Anterior cingulate cortex (tissue), 58 donors: Measurements from ENCODE around the gene SLMAP.

Experiments used
- DNase-seq, 58 donors: peaks; one replicate each; lab custom pipeline; 2025; lab: John Stamatoyannopoulos, UW

The SLMAP gene

DNA sequence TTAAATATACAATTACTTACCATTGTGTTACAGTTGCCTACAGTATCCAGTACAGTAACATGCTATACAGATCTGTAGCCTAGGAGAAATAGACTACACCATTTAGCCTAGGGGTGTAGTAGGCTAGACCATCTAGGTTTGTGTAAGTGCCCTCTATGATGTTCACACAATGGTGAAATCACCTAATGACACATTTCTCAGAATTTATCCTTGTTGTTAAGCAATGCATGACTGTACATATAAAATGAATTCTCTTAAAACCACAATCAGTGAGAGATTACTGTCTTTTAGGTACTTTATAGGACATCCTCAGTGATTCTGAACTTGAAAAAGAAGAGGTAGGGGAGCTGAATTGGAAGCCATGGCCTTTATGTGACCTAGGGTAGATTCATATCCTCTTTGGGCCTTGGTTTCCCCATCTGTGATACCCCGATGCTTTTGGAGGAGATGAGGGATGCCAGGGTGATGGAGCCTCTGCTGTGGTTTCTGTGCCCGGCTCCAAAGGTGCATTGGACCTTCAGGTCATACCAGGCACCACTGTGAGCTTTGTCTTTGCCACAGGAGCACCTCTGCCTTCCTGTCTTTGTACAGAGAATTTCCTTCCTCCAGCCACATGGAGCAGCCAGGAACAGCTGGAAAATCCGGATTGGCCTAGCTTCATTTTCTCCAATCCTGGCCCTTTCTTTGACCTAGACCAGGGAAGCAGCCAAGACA, 200.2 kb downstream of the SLMAP start:
- no peak for DNase-seq

- no peak for DNase-seq
These were observed 200.7 kb downstream of the SLMAP start for GRCh38 chr3:57956833-57957174.

DNA sequence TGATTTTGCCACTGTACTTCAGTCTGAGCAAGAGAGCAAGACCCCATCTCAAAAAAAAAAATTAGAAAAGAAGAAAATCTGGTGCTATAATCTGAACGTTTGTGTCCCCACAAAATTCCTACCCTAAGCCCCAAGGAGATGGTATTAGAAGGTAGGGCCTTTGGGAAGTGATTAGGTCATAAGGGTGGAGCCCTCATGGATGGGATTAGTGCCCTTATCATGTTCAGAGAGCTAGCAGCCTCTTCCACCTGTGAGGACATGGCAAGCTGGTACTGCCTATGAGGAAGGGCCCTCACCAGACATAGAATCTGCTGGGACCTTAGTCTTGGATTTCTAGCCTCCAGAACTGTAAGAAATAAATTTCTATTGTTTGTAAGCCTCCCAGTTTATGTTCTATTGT, 201.7 kb downstream of the SLMAP start:
- DNase-seq: no peak

GRCh38 chr3:57958642-57959422, 202.7 kb downstream of the SLMAP start:
- DNase-seq: no peak

GRCh38 chr3:57959423-57960173, 203.5 kb downstream of the SLMAP start:
- DNase-seq: no peak

- no peak for DNase-seq
These were observed 204.0 kb downstream of the SLMAP start for GRCh38 chr3:57960174-57960505.

DNA sequence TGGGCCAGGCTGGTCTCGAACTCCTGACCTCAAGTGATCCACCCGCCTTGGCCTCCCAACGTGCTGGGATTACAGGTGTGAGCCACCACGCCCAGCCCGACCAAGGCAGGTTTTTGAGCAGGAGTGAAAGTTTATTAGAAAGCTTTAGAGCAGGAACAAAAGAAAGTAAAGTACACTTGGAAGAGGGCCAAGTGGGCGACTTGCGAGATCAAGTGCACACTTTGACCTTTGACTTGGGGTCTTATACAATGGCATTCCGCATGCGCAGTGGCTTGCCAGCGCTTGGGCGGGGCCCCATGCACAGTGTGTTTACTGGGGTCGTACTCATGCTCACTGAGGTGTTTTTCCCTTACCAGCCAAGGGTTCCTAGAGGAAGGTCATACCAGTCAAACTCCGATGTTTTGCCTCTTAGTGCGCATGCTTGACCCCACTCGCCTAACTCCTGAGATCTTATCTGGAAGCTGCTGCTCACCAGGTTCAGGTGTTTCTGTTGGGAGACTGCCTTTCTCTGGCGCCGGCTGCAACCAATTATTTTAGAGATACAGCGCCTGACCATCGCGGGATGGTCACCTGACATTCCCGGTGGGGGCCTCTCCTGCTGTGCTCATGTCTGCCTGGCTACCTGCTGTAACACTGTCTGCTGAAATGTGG, 205.2 kb downstream of the SLMAP start:
- no peak for DNase-seq

DNA sequence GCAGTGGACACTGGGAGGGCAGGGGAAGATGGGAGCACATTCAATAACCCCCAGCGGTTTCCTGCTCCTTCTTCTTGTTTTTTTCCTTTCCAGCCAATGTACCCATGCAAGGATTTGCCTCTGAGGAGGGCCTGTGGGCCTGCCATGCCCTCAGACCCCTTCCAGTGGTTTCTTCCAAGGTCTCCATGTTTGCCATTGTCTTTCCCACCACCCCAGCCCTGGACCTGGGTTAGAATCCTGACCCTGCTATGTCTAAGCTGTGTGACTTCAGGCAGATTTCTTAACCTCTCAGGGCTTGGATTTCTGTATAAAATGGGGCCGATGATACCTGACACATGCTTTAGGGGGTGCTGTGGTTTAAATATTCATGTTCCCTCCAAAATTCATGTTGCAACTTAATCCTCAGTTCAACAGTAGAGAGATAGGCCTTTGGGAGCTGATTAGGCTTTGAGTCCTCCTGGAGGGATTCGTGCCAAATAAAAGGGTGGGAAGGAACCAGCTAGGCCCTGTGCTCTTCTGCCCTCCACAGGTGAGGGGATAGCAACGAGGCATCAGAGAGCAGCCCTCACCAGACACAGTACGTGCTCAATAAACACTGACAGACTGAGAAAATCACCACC, 205.8 kb downstream of the SLMAP start:
- DNase-seq: no peak

DNA sequence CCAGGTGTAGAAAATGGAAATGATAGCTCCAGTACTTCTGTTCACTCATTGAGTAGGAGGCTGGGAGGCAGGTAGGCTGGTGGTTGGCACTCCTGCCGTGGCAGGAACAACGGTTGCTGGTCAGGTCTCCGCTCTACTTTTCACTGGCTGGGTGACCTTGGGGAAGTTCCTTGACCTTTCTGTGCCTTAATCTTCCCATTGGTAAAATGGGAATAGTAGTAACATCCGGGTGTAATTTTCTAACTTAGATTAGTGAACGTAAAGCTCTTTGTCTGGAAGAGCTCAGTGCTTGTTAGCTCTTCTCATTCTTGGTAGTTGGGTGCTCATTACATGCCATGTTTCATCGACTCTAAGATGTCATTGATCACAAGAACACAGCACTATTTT, 206.3 kb downstream of the SLMAP start:
- no peak for DNase-seq

- DNase-seq: no peak
These were observed 207.8 kb downstream of the SLMAP start for GRCh38 chr3:57963811-57964346.

GRCh38 chr3:57966829-57967228, 210.7 kb downstream of the SLMAP start:
- DNase-seq: no peak

GRCh38 chr3:57967590-57967989, 211.5 kb downstream of the SLMAP start:
- no peak for DNase-seq

- DNase-seq: no peak
These were observed 212.4 kb downstream of the SLMAP start for GRCh38 chr3:57968501-57968900.

DNA sequence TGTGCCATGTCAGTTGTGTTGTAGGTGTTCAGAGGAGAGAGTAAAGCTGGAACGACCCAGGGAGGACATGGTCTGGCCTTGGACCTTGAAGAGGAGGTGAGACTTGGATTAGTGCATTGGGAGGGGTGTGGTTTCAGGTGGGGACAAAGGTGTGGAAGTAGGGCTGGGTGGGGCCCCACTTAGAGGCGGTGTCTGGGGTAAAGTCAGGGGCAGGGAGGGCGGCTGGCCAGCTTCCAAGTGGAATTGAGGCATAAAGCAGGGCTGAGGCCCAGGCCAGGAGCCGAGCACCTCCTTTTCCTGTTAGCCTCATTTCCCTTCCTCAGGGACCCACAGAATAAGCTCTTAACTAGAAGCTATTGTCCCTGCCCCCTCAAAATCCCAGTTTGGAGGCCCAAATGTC, 215.9 kb downstream of the SLMAP start:
- DNase-seq: no peak

DNA sequence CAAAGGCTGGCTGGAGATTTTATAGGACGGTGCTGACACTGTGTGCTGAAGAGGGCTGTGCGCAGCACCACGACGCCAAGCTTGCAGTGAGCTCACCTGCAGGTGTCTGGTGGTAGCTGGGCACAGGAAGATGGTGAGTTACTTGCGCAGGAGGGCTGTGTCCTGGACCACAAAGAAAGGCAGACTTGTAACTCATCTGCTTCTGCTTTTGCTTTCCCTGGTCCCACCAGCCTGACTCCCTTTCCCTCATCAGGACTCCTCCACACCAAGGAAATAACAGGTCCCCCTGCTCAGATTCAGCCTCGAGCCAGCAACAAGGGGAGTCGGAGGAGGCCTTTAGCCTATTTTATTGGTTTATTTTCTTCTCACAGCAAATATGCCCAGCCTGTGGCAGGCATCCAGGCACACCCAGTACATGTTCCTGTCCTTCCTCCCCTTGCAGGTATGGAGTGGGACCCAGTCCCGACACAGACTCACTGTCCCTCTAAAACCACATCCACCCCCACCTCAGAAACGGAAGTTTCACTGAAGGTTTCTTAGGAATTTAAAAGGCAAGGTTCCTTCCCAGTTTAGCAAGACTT, 216.5 kb downstream of the SLMAP start:
- no peak for DNase-seq

DNA sequence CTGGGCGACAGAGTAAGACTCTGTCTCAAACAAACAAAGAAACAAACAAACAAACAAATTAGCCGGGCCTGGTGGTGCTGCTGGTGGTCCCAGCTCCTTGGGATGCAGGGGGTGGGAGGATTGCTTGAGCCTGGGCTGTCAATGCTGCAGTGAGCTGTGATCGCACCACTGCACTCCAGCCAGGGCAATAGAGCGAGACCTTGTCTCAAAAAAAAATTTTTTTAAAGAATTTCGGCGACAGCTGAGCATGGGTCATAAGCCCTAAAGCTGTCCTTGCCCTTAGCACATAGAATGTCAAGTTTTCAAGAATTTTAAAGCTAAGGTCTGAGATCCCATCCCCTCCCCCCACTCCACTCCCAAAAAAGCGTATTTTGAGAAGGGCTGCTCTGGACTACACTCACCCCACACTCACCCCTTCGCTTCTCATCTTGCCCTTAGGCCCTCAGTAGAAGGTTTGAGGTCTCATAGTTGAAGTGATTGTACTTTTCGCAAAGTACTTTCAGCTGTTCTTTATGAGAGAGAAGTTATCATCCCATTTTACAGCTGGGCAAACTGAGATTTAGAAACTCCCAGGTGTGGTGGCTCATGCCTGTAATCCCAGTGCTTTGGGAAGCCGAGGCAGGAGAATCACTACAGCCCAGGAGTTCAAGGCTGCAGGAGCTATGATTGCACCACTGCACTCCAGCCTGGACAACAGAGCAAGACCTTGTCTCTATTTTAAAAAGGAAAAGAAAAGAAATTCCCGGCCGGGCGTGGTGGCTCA, 217.8 kb downstream of the SLMAP start:
- DNase-seq: no peak

GRCh38 chr3:57974796-57975388, 218.8 kb downstream of the SLMAP start:
- no peak for DNase-seq

DNA sequence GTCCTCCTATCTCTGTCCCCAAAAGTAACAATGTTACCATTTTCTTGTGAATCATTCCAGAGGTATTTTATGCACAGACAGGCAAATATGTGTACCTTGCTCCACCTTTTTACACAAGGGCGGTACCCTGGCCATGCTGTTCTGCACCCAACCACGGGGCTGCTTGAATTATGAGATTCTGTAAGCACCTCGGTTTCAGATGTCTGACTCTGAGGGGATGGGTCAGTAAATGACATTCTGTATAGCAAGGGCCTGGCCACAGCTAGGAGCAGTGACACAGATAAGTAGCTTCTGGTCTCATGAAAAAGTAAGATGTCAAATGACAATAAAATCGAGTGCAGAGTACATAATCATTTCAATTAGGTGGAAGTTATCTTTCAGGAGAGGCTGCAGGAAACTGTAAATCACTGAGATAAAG, 221.7 kb downstream of the SLMAP start:
- DNase-seq: no peak

DNA sequence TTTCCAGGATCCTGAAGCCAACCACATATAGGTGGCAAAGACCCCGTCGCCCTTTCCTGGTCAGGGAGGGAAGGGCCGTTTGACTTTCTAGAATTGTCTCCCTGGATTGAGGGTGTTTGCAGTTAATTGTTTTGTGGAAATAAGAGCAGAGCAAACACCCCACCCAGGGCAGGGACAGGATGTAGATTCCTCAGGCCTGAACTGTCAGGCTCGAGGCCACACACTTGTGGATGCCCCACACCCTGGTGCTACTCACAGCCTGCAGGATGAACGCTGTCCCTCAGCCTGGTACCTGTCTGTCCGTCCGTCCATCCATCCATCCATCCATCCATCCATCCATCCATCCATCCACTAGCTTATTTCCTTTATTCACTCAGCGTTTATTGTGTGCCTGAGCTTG, 222.2 kb downstream of the SLMAP start:
- no peak for DNase-seq
